Posterior vena cava (tissue), 2 donors: Measurements from ENCODE around the gene FAM98C. TPM values are rescaled to one million over a fixed set of nuclear protein-coding genes. Genes with fewer than 3 reads are reported as not detected.

Experiments
- DNase-seq: peaks from one replicate; pipeline ENCODE4 v3.0.0-alpha.2; 2020; ENCODE audit warnings: low spot score
- intact Hi-C, 2 donors: fragments of 100-400 bp; cut with DNase I; formaldehyde crosslinking; loops; one replicate each; pipeline versions ENCODE4 v1.14.1 to v1.14.2; 2022 to 2023
- total RNA-seq, 2 donors: library from RNA; stranded (reverse); fragmentation: NEBNext Ultra II Directional; extraction: Animal tissue kit (Norgen Biotek cat#: 25700); gene quantifications; one replicate each; pipeline ENCODE4 v1.2.1, GENCODE V29; 2021
- donor health status: DM: yes; HTN: yes; CAD: no.
- donor health status: DM: yes; HTN: yes; CAD: no.

FAM98C gene
- total RNA-seq, 2 donors from 2014 or later, result 9.6 to 10.7 TPM

DNA sequence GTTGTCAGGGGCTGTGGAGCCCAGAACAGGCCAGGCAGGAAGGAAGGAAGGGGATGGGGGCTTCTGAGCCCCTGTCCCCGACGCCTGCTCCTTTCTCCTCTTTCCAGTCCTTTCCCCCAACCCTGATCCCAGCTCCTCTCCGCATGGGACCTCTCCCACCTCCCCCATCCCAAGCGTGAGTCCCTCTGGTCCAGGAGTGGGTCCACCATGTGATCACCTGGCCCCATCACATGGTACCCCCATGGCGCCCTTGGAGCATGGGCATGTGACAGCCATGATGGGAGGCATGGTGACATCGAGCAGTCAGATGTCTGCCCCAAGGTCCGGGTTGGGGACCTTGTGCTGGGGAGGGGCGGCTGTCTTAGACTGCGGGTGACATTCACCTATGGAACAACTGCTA, 39.8 kb downstream of the FAM98C start:
- intact Hi-C loops, result no loop called here
- DNase-seq, result no peak

DNA sequence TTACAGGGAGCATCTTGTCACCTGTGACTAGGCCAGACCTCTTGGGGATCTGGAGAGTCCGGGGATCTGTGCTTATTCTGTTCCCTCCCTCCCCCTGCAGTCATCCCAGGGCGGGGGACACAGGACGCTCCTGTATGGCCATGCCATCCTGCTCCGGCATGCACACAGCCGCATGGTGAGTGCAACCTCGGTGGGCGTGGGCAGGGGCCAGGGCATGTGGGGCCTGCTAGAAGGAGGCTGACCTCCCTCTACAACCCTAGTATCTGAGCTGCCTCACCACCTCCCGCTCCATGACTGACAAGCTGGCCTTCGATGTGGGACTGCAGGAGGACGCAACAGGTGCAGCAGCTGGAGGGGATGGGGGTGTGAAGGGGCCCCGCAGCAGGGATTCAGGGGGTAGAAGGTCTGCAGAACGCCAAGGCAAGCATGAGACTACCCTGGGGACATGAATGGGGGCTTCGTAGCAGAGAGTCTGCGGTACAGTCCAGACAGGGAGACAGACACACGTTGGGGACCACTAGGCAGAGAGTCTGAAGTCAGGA, 40.6 kb downstream of the FAM98C start:
- DNase-seq, result no peak
- intact Hi-C loops, result no loop called here

DNA sequence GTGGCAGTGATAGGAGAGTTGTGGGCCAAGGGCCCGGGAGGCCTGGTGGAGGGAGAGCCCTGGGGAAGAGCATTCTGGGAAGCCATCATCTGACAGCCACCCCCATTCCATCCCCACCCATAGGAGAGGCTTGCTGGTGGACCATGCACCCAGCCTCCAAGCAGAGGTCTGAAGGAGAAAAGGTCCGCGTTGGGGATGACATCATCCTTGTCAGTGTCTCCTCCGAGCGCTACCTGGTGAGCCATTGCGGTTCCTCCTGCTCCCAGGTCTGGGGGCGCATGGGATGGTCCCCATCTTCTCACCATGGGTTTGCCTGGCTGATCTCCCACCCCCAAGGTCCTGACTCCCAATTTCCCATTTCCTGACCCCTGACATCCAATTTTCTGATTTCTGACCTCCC, 41.1 kb downstream of the FAM98C start:
- intact Hi-C loops, result no loop called here
- no peak for DNase-seq

DNA sequence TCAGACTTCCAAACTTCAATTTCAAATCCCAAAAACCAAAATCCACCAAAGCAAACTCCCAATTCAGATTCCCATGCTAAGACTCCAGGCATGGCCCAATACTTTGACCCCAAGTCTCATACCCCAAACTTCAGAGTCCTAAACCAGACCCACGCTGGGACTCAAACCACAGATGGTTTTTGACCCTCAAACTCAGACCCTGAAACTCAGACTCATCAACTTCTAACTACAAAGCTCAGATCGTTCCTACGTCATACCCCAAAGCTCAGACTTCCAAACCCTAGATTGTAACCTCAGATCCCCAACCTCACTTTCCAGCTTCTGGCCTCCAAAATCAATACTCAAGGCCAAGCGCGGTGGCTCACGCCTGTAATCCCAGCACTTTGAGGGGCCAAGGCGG, 42.5 kb downstream of the FAM98C start:
- intact Hi-C loops, result no loop called here
- no peak for DNase-seq

DNA sequence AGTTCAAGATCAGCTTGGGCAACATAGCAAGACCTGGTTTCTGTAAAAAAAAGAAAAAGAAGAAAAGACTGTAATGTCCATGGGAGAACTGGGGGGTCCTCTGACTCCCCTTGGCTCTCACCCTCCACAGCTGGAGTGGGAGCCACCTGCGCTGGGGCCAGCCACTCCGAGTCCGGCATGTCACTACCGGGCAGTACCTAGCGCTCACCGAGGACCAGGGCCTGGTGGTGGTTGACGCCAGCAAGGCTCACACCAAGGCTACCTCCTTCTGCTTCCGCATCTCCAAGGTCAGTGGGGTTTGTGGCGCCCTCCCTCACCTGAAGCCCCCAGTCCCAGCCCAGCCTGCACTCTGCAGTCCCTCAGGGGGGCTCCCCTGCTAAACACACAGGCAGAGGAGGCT, 45.3 kb downstream of the FAM98C start:
- intact Hi-C loops, result no loop called here
- DNase-seq, result no peak

DNA sequence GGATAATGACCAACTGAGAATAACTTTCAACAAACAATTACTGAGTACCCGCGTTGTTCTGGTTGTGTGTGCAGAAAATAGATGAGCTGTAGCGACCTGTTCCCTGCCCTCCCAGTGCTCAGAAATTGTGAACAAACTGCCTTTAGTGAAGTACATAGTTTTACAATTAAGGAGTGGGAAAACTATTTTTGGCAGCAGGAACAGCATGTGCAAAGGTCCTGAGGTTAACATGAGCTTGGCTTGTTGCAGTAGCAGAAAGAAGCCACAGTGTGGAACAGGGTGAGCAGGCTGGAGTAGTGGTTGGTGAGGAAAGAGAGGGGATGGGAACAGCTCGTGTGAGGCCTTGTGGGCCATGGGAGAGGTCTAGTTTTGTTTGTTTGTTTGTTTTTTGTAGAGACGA, 46.6 kb downstream of the FAM98C start:
- intact Hi-C loops, result no loop called here
- no peak for DNase-seq

DNA sequence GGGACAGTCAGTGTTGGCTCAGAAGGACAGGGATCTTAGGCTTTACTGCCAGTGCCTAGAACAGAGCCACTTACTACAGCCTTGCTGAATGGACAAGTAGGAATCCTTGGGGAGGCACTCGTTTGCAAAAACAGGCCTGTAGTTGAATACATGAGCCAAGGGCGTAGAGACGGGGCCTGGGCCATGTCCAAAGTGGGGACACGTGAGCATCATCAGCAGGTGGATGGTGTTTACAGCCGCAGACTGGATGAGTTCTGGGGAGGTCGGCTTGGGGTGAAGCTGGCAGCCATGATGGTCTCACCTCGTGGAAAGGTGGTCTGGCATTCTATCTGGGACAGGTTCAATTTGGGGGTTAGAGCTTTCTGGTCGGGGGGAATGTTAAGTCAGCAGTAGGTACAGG, 48.1 kb downstream of the FAM98C start:
- no peak for DNase-seq
- intact Hi-C loops, result no loop called here

DNA sequence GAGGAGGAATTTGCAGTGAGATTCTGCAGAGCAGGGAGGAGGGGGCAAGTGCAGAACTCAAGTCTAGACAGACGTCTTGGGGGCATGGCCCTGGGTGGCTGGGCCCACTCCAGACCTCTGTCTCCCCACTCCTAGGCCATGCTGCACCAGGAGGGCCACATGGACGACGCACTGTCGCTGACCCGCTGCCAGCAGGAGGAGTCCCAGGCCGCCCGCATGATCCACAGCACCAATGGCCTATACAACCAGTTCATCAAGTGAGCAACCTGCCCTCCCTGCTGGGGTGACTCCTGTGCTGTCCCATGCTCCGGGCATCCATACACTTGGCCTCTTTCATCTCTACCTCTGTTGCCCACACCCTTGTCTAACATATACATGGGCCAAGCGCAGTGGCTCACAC, 48.7 kb downstream of the FAM98C start:
- DNase-seq, result no peak
- intact Hi-C loops, result no loop called here

DNA sequence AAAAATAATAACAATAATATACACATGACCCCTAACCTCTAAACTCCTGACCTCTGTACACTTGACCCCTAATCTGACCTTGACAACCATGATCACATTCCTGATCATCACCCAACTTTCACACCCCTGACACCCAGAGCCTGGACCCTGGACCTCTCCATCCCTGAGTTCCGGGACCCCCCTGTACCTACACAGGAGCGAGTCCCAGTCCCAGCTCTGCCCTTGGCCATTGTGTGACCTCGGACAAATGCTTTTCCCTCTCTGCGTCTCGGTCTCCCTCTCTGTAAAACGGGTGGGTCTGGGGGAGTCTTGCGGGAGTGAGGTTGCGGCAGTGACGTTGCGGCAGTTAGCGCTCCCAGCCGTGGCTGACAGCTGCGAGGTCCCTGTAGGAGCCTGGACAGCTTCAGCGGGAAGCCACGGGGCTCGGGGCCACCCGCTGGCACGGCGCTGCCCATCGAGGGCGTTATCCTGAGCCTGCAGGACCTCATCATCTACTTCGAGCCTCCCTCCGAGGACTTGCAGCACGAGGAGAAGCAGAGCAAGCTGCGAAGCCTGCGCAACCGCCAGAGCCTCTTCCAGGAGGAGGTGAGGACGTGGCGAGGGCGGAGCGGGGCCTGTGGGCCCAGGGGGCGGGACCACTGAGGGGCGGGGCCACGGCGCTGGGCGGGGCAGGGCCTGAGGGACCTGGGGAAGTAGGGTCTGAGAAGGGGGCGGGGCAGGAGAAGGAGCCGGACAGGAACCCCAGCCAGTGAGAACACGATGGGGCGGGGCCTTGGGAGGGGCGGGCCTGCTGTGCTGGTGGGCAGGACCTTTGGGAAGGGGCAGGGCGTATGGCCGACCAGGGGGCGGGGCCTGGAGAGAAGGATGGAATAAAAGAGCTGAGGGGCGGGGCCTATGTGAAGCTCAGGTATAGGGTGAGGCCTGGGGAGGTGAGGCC, 49.8 kb downstream of the FAM98C start:
- intact Hi-C loops, result no loop called here

DNA sequence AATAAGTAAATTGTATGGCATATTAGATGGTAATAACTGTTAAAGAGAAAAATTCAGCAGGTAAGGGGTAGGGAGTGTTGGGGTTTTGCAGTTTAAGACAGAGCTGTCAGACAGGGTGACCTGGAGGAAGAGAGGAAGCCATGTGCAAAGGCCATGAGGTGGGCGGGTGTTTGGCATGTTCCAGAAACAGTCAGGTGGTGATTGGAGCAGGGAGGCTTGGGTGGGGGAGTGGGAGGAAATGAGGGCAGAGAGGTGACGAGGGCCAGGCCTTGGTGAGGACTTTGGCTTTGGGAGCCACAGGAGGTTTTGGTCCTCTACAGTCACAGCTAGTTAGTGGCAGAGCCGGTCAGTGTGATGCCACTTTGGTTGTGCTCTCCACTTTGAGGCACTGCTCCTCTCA, 50.7 kb downstream of the FAM98C start:
- no peak for DNase-seq
- intact Hi-C loops, result no loop called here

More for the DNA sequence above, 49.8 kb downstream of the FAM98C start:
- DNase-seq, result no peak

DNA sequence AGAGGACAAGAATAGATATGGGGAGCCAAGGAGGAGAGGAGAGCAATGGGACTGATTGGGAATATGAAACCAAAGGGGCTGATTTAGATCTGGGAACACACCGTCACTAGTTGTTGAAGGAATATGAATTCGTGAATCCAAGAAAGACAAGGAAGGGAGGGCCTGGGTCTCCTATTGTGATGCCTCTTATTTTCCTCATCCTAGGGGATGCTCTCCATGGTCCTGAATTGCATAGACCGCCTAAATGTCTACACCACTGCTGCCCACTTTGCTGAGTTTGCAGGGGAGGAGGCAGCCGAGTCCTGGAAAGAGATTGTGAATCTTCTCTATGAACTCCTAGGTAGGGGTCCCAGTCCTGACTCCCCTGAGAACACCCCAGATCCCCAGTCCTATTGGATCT, 52.1 kb downstream of the FAM98C start:
- intact Hi-C loops, result no loop called here
- DNase-seq, result no peak

DNA sequence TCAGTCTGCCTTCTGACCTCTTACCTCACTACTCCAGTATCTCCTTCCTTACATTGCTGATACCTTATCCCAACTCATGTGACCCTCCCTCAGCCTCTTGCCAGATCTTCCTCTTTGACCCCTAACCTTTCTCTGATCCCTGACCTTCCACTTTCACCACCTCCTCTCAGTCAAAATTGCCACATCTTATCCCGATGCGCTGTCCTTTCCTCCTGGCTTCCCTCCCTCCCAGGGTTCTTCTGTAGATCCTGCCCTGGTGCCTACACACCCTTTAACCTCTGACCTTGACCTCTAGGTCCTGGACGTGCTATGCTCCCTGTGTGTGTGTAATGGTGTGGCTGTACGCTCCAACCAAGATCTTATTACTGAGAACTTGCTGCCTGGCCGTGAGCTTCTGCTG, 54.3 kb downstream of the FAM98C start:
- no peak for DNase-seq
- intact Hi-C loops, result no loop called here

DNA sequence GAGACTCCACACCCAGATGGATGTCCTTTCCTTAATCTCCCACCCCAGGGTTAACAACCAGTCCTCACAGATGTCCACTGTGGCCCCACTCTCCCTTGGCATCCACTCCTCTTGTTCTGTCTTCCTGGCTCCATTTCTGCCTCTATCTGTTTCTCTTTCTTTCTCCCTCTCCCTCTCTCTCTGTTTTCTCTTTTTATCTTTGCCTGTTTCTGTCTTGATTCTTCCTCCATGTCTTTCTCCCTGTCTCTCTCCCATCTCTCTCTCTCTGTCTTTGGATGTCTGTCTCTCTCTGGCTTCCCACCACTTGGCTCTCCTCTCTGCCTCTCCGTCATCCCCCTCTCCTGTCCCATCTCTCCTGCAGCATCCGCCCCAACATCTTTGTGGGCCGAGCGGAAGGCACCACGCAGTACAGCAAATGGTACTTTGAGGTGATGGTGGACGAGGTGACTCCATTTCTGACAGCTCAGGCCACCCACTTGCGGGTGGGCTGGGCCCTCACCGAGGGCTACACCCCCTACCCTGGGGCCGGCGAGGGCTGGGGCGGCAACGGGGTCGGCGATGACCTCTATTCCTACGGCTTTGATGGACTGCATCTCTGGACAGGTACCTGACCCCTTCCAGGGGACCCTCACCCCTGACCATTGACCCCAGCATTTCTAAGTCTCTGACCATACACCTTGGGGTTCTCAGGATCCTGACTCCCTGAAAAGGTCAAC, 55.0 kb downstream of the FAM98C start:
- DNase-seq, result no peak
- intact Hi-C loops, result no loop called here

Other genes starting within 250 kb of the FAM98C start
- under 1 TPM; 0.14 to 0.65 TPM for gene DPF1, start 178.9 kb upstream of the FAM98C start, total RNA-seq
- gene PPP1R14A, start 146.7 kb upstream of the FAM98C start, total RNA-seq, result 100 to 1,000 TPM; 314 to 462 TPM
- gene SPINT2, start 138.5 kb upstream of the FAM98C start, total RNA-seq, result 10 to 100 TPM; 25.1 to 39.7 TPM
- 1 to 10 TPM; 1.1 to 1.2 TPM for gene C19orf33, start 98.8 kb upstream of the FAM98C start, total RNA-seq
- gene YIF1B, start 87.1 kb upstream of the FAM98C start, total RNA-seq, result 10 to 100 TPM; 16.5 to 23.2 TPM
- gene KCNK6, start 83.2 kb upstream of the FAM98C start, total RNA-seq, result 10 to 100 TPM; 10.2 to 14.5 TPM
- 1 to 10 TPM; 2.3 to 4.0 TPM for gene CATSPERG, start 67.3 kb upstream of the FAM98C start, total RNA-seq
- 100 to 1,000 TPM; 121 to 139 TPM for gene PSMD8, start 28.5 kb upstream of the FAM98C start, total RNA-seq
- 1 to 10 TPM in 1 of 2 donors, under 1 TPM in 1; 0.51 to 2.2 TPM for gene GGN, start 15.1 kb upstream of the FAM98C start, total RNA-seq
- gene SPRED3, start 14.4 kb upstream of the FAM98C start, total RNA-seq, result 1 to 10 TPM; 2.8 to 6.5 TPM
- 1 to 10 TPM; 3.9 to 6.6 TPM for gene RASGRP4, start 23.1 kb downstream of the FAM98C start, total RNA-seq
- 1 to 10 TPM; 1.3 to 5.6 TPM for gene RYR1, start 30.6 kb downstream of the FAM98C start, total RNA-seq
- 1 to 10 TPM; 2.7 to 5.5 TPM for gene MAP4K1, start 214.9 kb downstream of the FAM98C start, total RNA-seq
- 100 to 1,000 TPM; 170 to 191 TPM for gene EIF3K, start 216.1 kb downstream of the FAM98C start, total RNA-seq
- gene ACTN4, start 244.6 kb downstream of the FAM98C start, total RNA-seq, result 100 to 1,000 TPM; 661 to 878 TPM